OCI-LY7 (cell line): Measurements from ENCODE around the gene TIFAB.

Source experiments
- EZH2phosphoT487 ChIP-seq: fragments of 200-600 bp; sonication (generic); IDR thresholded peaks from 2 replicates; pipeline ENCODE4 v1.6.1; 2018; ENCODE audit warnings: low read depth, borderline replicate concordance, mild to moderate bottlenecking, mixed run types, antibody characterized with exemption, low read length, moderate library complexity, mixed read lengths
- TF ChIP-seq, protein P1 (sequence below): fragments of 200-600 bp; sonication (generic); conservative IDR thresholded peaks from 2 replicates; pipeline ENCODE4 v1.5.1; 2014; ENCODE audit warnings: mild to moderate bottlenecking, antibody characterized with exemption, low read length, moderate library complexity, mixed read lengths

DNA sequence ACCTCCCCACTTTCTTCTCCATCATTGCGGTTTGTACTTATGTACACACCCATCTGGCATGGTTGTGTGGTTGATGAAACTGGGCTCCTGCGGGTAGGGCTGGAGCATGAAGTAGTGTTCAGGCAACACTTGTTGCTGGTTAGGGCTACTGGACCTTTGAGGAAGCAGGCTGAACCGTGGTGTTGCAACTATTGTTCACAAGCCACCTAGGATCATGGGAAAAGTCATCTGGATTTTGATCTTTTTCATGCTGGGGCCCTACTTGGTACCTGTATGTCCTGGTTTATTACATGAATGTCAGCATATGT is 40.1 kb upstream of the TIFAB start:
- TF ChIP-seq, protein P1, sequence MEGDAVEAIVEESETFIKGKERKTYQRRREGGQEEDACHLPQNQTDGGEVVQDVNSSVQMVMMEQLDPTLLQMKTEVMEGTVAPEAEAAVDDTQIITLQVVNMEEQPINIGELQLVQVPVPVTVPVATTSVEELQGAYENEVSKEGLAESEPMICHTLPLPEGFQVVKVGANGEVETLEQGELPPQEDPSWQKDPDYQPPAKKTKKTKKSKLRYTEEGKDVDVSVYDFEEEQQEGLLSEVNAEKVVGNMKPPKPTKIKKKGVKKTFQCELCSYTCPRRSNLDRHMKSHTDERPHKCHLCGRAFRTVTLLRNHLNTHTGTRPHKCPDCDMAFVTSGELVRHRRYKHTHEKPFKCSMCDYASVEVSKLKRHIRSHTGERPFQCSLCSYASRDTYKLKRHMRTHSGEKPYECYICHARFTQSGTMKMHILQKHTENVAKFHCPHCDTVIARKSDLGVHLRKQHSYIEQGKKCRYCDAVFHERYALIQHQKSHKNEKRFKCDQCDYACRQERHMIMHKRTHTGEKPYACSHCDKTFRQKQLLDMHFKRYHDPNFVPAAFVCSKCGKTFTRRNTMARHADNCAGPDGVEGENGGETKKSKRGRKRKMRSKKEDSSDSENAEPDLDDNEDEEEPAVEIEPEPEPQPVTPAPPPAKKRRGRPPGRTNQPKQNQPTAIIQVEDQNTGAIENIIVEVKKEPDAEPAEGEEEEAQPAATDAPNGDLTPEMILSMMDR = no peak
- TF ChIP-seq EZH2phosphoT487 = no peak
